Activated CD8-positive, alpha-beta T cell treated with anti-CD3 and anti-CD28 coated beads, Interleukin-2, amount 10 ng/mL, durations not matched to agents 7 days and 5 days (primary cell): ENCODE results near the gene SARS1. TPM values are rescaled to one million over a fixed set of nuclear protein-coding genes. Genes with fewer than 3 reads are reported as not detected.

Experiments
- ATAC-seq: fragments of 150-1000 bp; cut with Tn5 transposase; one replicate; pipeline ENCODE4 v1.10.0; 2021; ENCODE audit warnings: moderate library complexity
- CTCF ChIA-PET: fragments of 350-600 bp; sonication (Branson Sonifier 250); formaldehyde crosslinking; loops from one replicate; lab custom pipeline; 2021; ENCODE audit warnings: antibody characterized with exemption; lab: Charles Lee
- POLR2A ChIA-PET: fragments of 350-600 bp; sonication (Branson Sonifier 250); formaldehyde crosslinking; loops from one replicate; lab custom pipeline; 2021; ENCODE audit warnings: antibody characterized with exemption; lab: Charles Lee
- DNase-seq: peaks from one replicate; pipeline ENCODE4 v3.0.0-alpha.2; 2020
- H3K27ac Mint-ChIP-seq: one replicate; pipeline ENCODE4 v1.8.0; 2021; ENCODE audit warnings: mild to moderate bottlenecking, mixed read lengths
- H3K27me3 Mint-ChIP-seq: one replicate; pipeline ENCODE4 v1.8.0; 2021; ENCODE audit warnings: low read depth, mixed read lengths
- H3K36me3 Mint-ChIP-seq: one replicate; pipeline ENCODE4 v1.8.0; 2021; ENCODE audit warnings: low read depth, mixed read lengths
- H3K4me1 Mint-ChIP-seq: one replicate; pipeline ENCODE4 v1.8.0; 2021; ENCODE audit warnings: low read depth, mixed read lengths
- H3K4me3 Mint-ChIP-seq: one replicate; pipeline ENCODE4 v1.8.0; 2021; ENCODE audit warnings: mild to moderate bottlenecking, mixed read lengths
- H3K9me3 Mint-ChIP-seq: one replicate; pipeline ENCODE4 v1.8.0; 2022; ENCODE audit warnings: mixed read lengths; ENCODE audit not compliant: insufficient read depth
- total RNA-seq, 2 experiments: library from RNA; stranded (reverse); gene quantifications; one replicate each; pipeline ENCODE4 v1.2.3, GENCODE V29; 2021

SARS1 gene
- total RNA-seq, 2 experiments from 2014 or later, result 145 to 157 TPM

DNA sequence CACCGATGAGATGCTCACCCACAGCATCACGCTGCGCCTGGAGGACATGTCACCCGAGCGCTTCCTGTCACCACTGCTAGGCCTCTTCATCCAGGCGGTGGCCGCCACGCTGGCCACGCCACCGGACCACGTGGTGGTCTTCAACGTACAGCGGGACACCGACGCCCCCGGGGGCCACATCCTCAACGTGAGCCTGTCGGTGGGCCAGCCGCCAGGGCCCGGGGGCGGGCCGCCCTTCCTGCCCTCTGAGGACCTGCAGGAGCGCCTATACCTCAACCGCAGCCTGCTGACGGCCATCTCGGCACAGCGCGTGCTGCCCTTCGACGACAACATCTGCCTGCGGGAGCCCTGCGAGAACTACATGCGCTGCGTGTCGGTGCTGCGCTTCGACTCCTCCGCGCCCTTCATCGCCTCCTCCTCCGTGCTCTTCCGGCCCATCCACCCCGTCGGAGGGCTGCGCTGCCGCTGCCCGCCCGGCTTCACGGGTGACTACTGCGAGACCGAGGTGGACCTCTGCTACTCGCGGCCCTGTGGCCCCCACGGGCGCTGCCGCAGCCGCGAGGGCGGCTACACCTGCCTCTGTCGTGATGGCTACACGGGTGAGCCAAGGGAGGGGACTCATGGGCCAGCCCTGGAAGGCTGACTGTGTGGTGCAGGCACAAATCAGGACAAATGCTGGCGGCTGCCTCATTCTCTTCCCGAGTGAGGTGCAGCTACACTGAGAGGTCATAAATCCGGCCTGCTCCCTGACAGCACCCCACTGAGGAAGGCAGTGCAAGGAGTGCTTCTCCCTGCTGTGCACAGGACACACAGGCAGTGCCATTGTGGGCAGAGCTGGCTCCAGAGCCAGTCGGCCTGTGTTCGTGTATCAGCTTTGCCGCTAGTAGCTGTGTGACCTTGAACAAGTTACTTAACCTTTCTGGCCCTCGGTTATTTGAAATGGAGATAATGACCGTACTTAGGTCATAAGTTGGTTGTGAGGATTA lies 45.1 kb downstream of the SARS1 start:
- ATAC-seq (no peak), DNase-seq (no peak)
- H3K36me3 Mint-ChIP-seq, result no peaks in the 10 kb centered on the region
- no peak overlapping the region for H3K4me3 Mint-ChIP-seq
- H3K9me3 Mint-ChIP-seq, result no peaks in the 10 kb centered on the region
- POLR2A ChIA-PET, result no interaction called here
- CTCF ChIA-PET, result interaction anchor here (1.2 to 1.5 kb wide), 2 partner anchors 140 to 142 kb away, joined by 4 to 5 read pairs; partner anchors contain the start of gene SORT1
- H3K27ac Mint-ChIP-seq, result no peak overlapping the region
- H3K4me1 Mint-ChIP-seq, result peaks cover 8% of the 10 kb centered on the region
- no peaks in the 10 kb centered on the region for H3K27me3 Mint-ChIP-seq

DNA sequence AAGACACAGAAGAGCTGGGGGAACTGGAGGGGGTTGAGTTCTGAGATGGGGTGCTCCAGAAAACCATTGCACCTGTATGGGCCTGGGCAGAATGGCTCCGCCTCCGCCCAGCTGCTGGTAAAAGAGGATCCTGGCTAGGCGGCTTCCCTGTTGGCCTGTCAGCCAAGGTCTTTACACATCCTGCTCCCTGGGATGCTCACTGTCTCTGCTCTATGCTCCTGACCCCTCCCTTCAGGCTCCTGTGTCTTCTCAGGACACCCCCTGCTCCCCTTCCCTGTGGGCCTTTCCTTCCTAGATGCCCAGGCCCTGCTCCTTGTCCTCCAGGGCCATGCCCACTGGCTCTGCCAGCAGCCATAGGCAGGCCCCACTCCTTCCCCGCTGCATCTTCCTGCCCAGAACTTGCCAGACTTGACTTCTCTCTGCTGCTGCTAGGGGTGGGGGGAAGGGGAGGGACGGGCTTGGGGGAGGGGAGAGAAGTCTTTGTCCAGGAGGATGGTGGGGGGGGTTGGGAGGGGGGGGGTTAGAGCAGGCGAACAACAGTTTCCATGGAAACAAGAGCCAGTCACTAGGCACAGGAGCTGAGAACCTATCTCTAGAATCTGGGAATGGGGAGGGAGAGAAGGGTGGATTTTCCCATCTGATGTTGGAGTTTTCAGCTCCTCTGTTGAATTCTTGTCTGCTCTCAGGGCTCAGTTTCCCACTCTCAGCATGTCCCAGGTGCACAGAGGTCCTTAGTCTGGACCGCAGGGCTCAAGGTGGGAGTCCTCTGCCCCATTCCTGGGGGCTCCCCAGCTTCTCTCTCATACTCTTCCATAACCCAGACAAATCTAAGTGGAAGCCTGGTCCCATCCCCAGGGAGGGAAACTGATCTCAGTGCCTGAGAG lies 46.2 kb downstream of the SARS1 start:
- DNase-seq (no peak), ATAC-seq (no peak)
- Mint-ChIP-seq H3K4me3 (no peak overlapping the region), H3K27ac (peak overlapping the region; percentile 60), H3K27me3 (no peaks in the 10 kb centered on the region), H3K36me3 (no peaks in the 10 kb centered on the region), H3K4me1 (peaks cover 5% of the 10 kb centered on the region), H3K9me3 (no peaks in the 10 kb centered on the region)
- CTCF ChIA-PET, result interaction anchor here (0.8 to 1.5 kb wide), 3 partner anchors 139 to 273 kb away, joined by 4 to 5 read pairs (median 4); partner anchors contain the start of gene SORT1
- POLR2A ChIA-PET, result no interaction called here

DNA sequence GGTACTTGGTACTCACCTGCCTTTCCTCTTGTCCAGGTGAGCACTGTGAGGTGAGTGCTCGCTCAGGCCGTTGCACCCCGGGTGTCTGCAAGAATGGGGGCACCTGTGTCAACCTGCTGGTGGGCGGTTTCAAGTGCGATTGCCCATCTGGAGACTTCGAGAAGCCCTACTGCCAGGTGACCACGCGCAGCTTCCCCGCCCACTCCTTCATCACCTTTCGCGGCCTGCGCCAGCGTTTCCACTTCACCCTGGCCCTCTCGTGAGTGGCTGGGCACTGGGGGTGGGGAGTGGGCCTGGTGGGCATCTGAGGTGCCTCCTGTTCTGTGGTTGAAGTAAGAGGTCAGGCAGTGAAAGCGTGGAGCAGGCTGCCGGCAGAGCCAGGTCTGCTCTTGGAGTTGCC lies 47.3 kb downstream of the SARS1 start:
- ATAC-seq (no peak), DNase-seq (no peak)
- POLR2A ChIA-PET, result no interaction called here
- H3K4me3 Mint-ChIP-seq, result no peak overlapping the region
- no peaks in the 10 kb centered on the region for H3K9me3 Mint-ChIP-seq
- H3K27me3 Mint-ChIP-seq, result no peaks in the 10 kb centered on the region
- H3K27ac Mint-ChIP-seq, result no peak overlapping the region
- peaks cover 5% of the 10 kb centered on the region for H3K4me1 Mint-ChIP-seq
- no peaks in the 10 kb centered on the region for H3K36me3 Mint-ChIP-seq
- CTCF ChIA-PET, result interaction anchor here (0.8 to 1.1 kb wide), 2 partner anchors 138 to 271 kb away, joined by 3 to 4 read pairs; no protein-coding TSS in a partner anchor

DNA sequence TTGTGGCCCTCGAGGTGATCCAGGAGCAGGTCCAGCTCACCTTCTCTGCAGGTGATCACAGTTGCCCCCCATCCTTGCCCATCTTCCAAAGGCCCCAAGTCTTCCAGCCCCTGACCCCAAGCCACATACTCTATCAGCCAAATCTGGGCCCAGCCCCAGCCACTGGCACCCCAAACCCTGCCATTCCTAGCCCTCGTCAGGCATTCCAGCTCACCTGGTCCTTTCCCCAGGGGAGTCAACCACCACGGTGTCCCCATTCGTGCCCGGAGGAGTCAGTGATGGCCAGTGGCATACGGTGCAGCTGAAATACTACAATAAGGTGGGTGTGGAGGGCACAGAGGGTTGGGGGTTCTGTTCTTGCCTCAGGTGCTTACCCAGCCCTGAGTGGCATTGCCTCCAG lies 47.9 kb downstream of the SARS1 start:
- ATAC-seq (no peak), DNase-seq (no peak)
- Mint-ChIP-seq H3K4me1 (peaks cover 5% of the 10 kb centered on the region), H3K27ac (no peak overlapping the region), H3K36me3 (no peaks in the 10 kb centered on the region), H3K27me3 (no peaks in the 10 kb centered on the region), H3K9me3 (no peaks in the 10 kb centered on the region), H3K4me3 (no peak overlapping the region)
- CTCF ChIA-PET, result interaction anchor here (0.6 to 1.1 kb wide), 2 partner anchors 138 to 1376 kb away, joined by 3 read pairs; no protein-coding TSS in a partner anchor
- POLR2A ChIA-PET, result no interaction called here

DNA sequence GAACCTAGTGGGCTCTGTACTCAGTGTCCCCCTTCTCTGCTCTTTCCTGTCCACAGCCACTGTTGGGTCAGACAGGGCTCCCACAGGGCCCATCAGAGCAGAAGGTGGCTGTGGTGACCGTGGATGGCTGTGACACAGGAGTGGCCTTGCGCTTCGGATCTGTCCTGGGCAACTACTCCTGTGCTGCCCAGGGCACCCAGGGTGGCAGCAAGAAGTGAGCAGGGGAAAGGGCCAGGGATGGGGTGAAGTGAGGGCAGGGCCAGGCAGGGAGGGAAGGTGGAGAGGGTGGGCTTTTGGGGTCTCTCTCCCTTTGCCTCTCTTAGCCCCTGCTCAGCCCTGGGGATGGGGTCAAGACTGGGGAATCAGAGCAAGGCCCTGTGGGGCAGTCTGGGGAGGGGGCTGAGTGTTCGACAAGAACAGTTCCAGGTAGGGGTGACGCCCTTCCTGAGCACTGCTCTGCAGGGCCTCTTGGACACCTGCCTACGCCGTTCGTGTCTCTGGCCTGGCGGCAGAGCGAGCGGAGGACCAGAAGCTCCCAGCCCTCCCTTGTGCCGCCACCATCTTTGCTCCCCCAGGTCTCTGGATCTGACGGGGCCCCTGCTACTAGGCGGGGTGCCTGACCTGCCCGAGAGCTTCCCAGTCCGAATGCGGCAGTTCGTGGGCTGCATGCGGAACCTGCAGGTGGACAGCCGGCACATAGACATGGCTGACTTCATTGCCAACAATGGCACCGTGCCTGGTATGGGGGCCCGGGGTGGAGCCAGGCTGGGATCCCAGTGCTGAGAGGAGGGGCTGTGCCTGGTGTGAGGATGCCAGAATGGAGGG lies 48.7 kb downstream of the SARS1 start:
- H3K27me3 Mint-ChIP-seq, result no peaks in the 10 kb centered on the region
- H3K4me1 Mint-ChIP-seq, result peaks cover 8% of the 10 kb centered on the region
- ChIA-PET CTCF (interaction anchor here (0.6 to 4.3 kb wide), 5 partner anchors 15 to 1376 kb away, joined by 3 to 51 read pairs (median 6); partner anchors contain the start of genes PSRC1 and SORT1), POLR2A (interaction anchor here (0.6 kb wide), 1 partner anchor 60 kb away, joined by 5 read pairs; no protein-coding TSS in a partner anchor)
- no peak overlapping the region for H3K4me3 Mint-ChIP-seq
- no peak for DNase-seq
- no peaks in the 10 kb centered on the region for H3K9me3 Mint-ChIP-seq
- no peak for ATAC-seq
- H3K36me3 Mint-ChIP-seq, result no peaks in the 10 kb centered on the region
- no peak overlapping the region for H3K27ac Mint-ChIP-seq

DNA sequence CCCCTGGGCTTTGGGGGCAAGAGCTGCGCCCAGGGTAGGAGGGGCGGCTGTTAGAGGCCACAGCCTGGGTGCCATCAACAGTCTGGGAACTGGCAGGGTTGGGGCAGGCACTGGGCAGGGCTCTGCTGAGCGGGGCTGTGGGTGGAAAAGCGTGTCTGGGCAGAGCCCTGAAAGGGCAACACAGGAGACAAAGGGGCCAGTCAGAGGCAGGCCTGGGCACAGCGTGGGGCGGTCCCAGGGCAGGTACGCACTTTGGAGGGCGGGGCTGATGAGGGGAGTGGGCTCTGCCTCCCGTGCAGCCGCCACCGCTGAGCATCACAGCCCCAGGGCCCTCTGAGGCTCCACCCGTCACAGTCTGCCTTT lies 49.5 kb downstream of the SARS1 start:
- Mint-ChIP-seq H3K27ac (peak overlapping the region; percentile 39), H3K9me3 (no peaks in the 10 kb centered on the region), H3K4me1 (peaks cover 4% of the 10 kb centered on the region), H3K36me3 (no peaks in the 10 kb centered on the region), H3K27me3 (no peaks in the 10 kb centered on the region), H3K4me3 (no peak overlapping the region)
- DNase-seq (no peak), ATAC-seq (peak; percentile 25)
- ChIA-PET CTCF (interaction anchor here (1.0 to 4.3 kb wide), 5 partner anchors 14 to 269 kb away, joined by 6 to 51 read pairs (median 7); partner anchors contain the start of genes PSRC1 and SORT1), POLR2A (interaction anchor here (0.6 kb wide), 1 partner anchor 59 kb away, joined by 5 read pairs; no protein-coding TSS in a partner anchor)

DNA sequence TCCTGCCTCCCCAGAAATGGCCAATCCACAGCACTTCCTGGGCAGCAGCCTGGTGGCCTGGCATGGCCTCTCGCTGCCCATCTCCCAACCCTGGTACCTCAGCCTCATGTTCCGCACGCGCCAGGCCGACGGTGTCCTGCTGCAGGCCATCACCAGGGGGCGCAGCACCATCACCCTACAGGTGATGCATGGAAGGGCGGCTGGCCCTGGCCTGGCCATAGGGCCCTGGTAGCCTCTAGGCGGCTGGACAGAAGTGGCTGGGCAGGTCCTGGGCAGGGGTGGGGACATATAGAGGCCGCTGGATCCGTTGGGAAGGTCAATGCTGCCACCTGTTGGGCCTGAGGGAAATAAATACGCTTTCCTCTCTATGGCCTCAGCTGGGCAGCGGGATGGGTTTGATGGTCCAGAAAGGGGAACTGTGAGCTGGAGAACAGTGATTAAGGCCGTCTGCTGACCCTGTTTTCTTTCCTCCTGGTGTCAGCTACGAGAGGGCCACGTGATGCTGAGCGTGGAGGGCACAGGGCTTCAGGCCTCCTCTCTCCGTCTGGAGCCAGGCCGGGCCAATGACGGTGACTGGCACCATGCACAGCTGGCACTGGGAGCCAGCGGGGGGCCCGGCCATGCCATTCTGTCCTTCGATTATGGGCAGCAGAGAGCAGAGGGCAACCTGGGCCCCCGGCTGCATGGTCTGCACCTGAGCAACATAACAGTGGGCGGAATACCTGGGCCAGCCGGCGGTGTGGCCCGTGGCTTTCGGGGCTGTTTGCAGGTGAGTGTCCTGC lies 50.1 kb downstream of the SARS1 start:
- Mint-ChIP-seq H3K36me3 (no peaks in the 10 kb centered on the region), H3K27ac (peak overlapping the region; percentile 39), H3K27me3 (no peaks in the 10 kb centered on the region), H3K9me3 (no peaks in the 10 kb centered on the region), H3K4me3 (no peak overlapping the region), H3K4me1 (peaks cover 4% of the 10 kb centered on the region)
- ChIA-PET CTCF (interaction anchor here (0.5 to 4.3 kb wide), 14 partner anchors 13 to 269 kb away, joined by 3 to 51 read pairs (median 4); partner anchors contain the start of genes PSRC1 and SORT1), POLR2A (no interaction called here)
- ATAC-seq (peak; percentile 93), DNase-seq (peak; percentile 86)

DNA sequence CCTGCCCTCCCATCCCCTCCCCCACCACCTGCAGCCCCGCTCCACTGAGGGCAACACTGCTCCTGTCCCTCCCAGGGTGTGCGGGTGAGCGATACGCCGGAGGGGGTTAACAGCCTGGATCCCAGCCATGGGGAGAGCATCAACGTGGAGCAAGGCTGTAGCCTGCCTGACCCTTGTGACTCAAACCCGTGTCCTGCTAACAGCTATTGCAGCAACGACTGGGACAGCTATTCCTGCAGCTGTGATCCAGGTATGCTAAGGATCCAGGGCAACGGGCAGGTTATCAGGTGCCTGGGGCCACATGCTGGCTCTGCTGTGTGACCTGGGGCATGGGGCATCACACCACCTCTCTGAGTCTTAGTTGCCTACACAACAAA lies 50.6 kb downstream of the SARS1 start:
- no peak for DNase-seq
- no peak for ATAC-seq
- Mint-ChIP-seq H3K27ac (no peak overlapping the region), H3K4me1 (peaks cover 4% of the 10 kb centered on the region), H3K36me3 (no peaks in the 10 kb centered on the region), H3K9me3 (no peaks in the 10 kb centered on the region), H3K27me3 (no peaks in the 10 kb centered on the region), H3K4me3 (no peak overlapping the region)
- ChIA-PET POLR2A (no interaction called here), CTCF (interaction anchor here (0.5 to 4.3 kb wide), 13 partner anchors 13 to 268 kb away, joined by 3 to 51 read pairs (median 4); partner anchors contain the start of genes PSRC1 and SORT1)

DNA sequence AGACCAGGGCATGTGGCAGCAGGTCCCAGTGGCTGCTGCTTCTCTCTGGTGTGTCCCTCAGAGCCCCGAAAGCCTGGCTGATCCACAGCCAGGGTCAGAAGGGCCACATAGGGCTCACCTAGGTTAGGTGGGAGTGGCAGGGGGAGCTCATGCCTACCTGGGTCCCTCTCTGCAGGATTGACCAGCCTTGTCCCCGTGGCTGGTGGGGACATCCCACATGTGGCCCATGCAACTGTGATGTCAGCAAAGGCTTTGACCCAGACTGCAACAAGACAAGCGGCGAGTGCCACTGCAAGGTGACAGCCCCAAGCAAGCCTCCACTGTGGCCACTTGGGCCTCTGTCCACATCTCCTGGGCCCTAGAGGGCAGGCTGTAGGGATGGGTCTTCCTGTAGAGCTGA lies 51.3 kb downstream of the SARS1 start:
- H3K4me1 Mint-ChIP-seq, result peaks cover 4% of the 10 kb centered on the region
- ChIA-PET CTCF (interaction anchor here (1.1 to 4.3 kb wide), 7 partner anchors 12 to 267 kb away, joined by 3 to 51 read pairs (median 7); partner anchors contain the start of genes PSRC1 and SORT1), POLR2A (no interaction called here)
- H3K36me3 Mint-ChIP-seq, result no peaks in the 10 kb centered on the region
- DNase-seq (no peak), ATAC-seq (no peak)
- H3K27ac Mint-ChIP-seq, result no peak overlapping the region
- no peaks in the 10 kb centered on the region for H3K9me3 Mint-ChIP-seq
- H3K4me3 Mint-ChIP-seq, result no peak overlapping the region
- no peaks in the 10 kb centered on the region for H3K27me3 Mint-ChIP-seq

DNA sequence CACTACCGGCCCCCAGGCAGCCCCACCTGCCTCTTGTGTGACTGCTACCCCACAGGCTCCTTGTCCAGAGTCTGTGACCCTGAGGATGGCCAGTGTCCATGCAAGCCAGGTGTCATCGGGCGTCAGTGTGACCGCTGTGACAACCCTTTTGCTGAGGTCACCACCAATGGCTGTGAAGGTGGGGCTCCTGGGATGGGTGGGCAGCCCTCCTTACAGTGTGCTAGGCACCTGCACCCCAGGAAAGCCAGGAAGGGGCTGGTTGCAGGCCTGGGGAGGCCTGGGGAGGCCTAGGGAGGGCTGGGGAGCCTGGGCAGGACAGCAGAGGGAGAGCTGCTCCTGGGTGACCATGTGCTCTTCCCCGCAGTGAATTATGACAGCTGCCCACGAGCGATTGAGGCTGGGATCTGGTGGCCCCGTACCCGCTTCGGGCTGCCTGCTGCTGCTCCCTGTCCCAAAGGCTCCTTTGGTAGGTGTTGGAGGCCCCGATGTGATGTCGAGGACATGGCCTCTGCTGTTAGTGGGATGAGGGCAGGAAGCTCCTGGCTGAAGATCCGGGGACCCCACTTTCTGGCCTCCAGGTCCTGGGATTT lies 52.1 kb downstream of the SARS1 start:
- no peak for ATAC-seq
- ChIA-PET CTCF (interaction anchor here (1.5 to 4.3 kb wide), 4 partner anchors 11 to 267 kb away, joined by 6 to 51 read pairs (median 8); partner anchors contain the start of genes PSRC1 and SORT1), POLR2A (no interaction called here)
- Mint-ChIP-seq H3K27me3 (no peaks in the 10 kb centered on the region), H3K9me3 (no peaks in the 10 kb centered on the region), H3K4me3 (no peak overlapping the region), H3K27ac (no peak overlapping the region), H3K36me3 (no peaks in the 10 kb centered on the region), H3K4me1 (peaks cover 4% of the 10 kb centered on the region)
- DNase-seq, result no peak
